GM12872 (cell line): ENCODE measurements around the gene NEK11.

ENCODE experiments used
- TF ChIP-seq, protein P1 (sequence below): IDR thresholded peaks from 3 replicates; pipeline ENCODE4 v1.5.1; 2011; ENCODE audit warnings: low read depth, mild to moderate bottlenecking, low read length, moderate library complexity; ENCODE audit not compliant: insufficient read depth

The NEK11 gene

GRCh38 chr3:131349946-131350347 lies 323.3 kb downstream of the NEK11 start:
- TF ChIP-seq, protein P1, sequence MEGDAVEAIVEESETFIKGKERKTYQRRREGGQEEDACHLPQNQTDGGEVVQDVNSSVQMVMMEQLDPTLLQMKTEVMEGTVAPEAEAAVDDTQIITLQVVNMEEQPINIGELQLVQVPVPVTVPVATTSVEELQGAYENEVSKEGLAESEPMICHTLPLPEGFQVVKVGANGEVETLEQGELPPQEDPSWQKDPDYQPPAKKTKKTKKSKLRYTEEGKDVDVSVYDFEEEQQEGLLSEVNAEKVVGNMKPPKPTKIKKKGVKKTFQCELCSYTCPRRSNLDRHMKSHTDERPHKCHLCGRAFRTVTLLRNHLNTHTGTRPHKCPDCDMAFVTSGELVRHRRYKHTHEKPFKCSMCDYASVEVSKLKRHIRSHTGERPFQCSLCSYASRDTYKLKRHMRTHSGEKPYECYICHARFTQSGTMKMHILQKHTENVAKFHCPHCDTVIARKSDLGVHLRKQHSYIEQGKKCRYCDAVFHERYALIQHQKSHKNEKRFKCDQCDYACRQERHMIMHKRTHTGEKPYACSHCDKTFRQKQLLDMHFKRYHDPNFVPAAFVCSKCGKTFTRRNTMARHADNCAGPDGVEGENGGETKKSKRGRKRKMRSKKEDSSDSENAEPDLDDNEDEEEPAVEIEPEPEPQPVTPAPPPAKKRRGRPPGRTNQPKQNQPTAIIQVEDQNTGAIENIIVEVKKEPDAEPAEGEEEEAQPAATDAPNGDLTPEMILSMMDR = no peak

- TF ChIP-seq, protein P1 = no peak
These were observed 323.8 kb downstream of the NEK11 start for GRCh38 chr3:131350506-131350905.

DNA sequence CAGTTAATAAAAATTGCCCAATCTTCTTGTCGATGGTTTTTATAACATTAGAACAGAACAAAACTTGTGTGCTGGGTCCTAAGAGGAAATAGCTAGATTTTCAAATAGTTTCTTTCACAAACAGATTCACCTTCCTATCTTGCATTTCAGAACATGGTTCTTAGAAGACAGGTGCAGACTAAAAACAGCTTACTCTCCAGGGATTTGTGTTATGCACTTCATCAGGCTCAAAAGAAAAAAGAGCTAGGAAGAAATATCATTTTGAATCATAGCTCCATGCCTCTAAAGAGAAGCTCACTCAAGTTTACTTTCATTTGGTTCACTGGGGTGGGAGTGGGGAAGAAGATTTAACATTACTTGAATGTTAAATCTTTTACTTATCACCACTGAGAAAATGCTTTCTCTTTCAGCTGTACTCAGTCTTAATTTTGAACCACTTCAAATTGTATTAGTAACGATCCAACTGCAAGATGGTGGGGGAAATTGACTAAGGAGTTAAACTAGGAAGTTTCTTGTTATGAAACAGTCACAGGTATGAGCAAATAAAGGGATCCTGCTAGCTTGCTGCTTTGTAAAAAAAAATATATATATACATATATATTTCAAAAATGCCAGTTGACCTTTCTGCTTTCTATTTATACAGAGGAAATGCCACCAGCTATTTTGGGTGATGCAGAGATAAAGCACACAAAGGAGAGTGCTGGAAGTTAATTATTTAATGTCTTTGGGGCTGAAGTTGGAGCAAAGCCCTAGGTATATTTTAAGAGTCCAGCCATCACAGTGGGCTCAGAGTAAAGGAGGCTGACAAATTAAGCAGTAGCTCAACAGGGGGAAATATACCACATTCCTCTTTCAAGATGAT lies 326.6 kb downstream of the NEK11 start:
- TF ChIP-seq, protein P1 = no peak

DNA sequence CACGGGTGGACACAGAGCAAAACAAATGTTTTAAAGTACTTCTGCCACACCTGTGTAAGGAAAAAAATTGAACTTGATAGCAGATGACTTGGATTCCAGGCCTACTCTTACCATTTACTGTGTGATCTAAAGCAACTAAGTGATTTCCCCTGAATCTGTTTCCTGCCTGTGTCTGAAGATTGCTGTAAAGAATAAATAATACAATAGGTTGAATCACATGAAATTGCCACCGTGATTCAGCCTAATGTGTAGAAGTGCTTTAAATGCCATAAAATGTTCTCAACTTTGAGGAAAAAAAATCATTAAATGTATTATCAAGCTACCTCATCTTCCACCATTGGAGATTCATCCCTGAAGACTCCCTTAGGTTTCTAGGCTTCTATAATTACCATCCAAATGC lies 327.3 kb downstream of the NEK11 start:
- TF ChIP-seq, protein P1 = no peak

GRCh38 chr3:131356006-131356595 lies 329.4 kb downstream of the NEK11 start:
- TF ChIP-seq, protein P1 = no peak

- TF ChIP-seq, protein P1 = no peak
These were observed 330.6 kb downstream of the NEK11 start for GRCh38 chr3:131357275-131357674.

DNA sequence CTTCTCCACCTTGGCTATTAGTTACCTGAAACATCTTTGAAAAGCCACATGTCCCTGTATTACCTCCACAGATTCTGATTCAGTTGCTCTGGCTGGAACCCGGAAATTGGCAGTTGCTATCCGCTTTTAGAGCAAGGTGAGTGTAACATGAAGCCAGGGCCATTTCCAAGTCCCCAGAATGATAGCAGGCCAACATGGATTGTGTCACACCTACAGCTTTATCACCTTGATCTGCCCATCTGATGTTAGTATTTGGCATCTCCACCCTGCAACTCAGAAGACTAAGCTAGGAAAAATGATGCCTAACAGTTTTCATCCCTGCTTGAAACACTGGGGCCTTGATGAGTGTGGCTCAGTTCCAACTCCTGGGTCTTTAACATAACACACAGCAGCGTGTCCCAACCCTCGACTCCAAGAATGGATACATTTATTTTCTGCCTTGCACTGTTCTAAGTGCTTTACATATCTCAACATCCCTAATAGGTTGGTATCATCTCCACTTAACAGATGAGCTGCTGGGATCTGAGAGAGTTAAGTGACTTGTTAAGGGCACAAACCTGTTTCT lies 333.6 kb downstream of the NEK11 start:
- TF ChIP-seq, protein P1 = no peak
